ENCODE data around the gene ARL6IP6.

The ARL6IP6 gene

GRCh38 chr2:152782171-152782570, 63.8 kb downstream of the ARL6IP6 start:
- no peak for DNase-seq
- intact Hi-C loops (cut with DNase I), result no loop called here

- intact Hi-C loops (cut with DNase I), result no loop called here
- DNase-seq, result peak in 5 of 10 donors; percentile 5 to 81 (median 11)
These were observed 72.5 kb downstream of the ARL6IP6 start for GRCh38 chr2:152790883-152791282.

- DNase-seq, result no peak
- intact Hi-C loops (cut with DNase I), result no loop called here
These were observed 73.6 kb downstream of the ARL6IP6 start for GRCh38 chr2:152791979-152792378.

GRCh38 chr2:152792974-152793373, 74.6 kb downstream of the ARL6IP6 start:
- no peak for DNase-seq
- intact Hi-C loops (cut with DNase I), result no loop called here

GRCh38 chr2:152796941-152797340, 78.5 kb downstream of the ARL6IP6 start:
- DNase-seq, result no peak
- intact Hi-C loops (cut with DNase I), result no loop called here

GRCh38 chr2:152804687-152805408, 86.4 kb downstream of the ARL6IP6 start:
- intact Hi-C loops (cut with DNase I), result no loop called here
- peak in 1 of 10 donors; percentile 77 for DNase-seq

GRCh38 chr2:152811916-152812315, 93.5 kb downstream of the ARL6IP6 start:
- intact Hi-C loops (cut with DNase I), result no loop called here
- DNase-seq, result no peak
